GM12865 (cell line): ENCODE results near the gene RAB1A.
A peak's percentile ranks its signal among the peaks of the same experiment; 100 is the strongest.

Experiments
- DNase-seq: peaks from one replicate; pipeline ENCODE4 v3.0.0; 2010; ENCODE audit warnings: low read depth
- H3K4me3 ChIP-seq: 2 replicates; pipeline ENCODE4 v1.5.1; 2011; ENCODE audit warnings: mild to moderate bottlenecking, low read depth, low read length, control low read depth
- TF ChIP-seq, protein P1 (sequence below): IDR thresholded peaks from 2 replicates; pipeline ENCODE4 v1.5.1; 2011; ENCODE audit warnings: low read length, control low read depth, low read depth, inconsistent platforms; ENCODE audit not compliant: insufficient read depth; ENCODE audit errors: missing control alignments

RAB1A gene

DNA sequence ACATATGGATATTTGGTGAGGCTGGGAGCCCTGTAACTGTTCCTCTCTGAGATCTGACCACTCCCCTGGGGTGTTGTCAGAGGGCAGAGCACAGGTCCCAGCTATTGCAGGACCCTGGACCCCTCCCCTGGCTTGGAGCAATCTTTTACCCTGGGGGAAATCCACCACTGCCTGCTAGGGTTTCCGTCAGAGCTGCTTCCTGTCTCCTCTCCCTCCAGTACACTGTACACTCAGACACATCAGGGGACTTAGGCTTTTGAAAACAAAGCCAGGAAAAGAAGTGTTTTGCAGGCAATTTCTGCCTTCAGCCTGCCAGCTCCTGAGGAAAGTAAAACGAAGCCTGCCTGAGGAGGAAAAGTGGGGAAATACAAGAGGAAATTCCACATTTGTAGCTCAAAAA, 86.9 kb downstream of the RAB1A start:
- TF ChIP-seq, protein P1, sequence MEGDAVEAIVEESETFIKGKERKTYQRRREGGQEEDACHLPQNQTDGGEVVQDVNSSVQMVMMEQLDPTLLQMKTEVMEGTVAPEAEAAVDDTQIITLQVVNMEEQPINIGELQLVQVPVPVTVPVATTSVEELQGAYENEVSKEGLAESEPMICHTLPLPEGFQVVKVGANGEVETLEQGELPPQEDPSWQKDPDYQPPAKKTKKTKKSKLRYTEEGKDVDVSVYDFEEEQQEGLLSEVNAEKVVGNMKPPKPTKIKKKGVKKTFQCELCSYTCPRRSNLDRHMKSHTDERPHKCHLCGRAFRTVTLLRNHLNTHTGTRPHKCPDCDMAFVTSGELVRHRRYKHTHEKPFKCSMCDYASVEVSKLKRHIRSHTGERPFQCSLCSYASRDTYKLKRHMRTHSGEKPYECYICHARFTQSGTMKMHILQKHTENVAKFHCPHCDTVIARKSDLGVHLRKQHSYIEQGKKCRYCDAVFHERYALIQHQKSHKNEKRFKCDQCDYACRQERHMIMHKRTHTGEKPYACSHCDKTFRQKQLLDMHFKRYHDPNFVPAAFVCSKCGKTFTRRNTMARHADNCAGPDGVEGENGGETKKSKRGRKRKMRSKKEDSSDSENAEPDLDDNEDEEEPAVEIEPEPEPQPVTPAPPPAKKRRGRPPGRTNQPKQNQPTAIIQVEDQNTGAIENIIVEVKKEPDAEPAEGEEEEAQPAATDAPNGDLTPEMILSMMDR: no peak
- H3K4me3 ChIP-seq: no peak overlapping the region
- DNase-seq: no peak

DNA sequence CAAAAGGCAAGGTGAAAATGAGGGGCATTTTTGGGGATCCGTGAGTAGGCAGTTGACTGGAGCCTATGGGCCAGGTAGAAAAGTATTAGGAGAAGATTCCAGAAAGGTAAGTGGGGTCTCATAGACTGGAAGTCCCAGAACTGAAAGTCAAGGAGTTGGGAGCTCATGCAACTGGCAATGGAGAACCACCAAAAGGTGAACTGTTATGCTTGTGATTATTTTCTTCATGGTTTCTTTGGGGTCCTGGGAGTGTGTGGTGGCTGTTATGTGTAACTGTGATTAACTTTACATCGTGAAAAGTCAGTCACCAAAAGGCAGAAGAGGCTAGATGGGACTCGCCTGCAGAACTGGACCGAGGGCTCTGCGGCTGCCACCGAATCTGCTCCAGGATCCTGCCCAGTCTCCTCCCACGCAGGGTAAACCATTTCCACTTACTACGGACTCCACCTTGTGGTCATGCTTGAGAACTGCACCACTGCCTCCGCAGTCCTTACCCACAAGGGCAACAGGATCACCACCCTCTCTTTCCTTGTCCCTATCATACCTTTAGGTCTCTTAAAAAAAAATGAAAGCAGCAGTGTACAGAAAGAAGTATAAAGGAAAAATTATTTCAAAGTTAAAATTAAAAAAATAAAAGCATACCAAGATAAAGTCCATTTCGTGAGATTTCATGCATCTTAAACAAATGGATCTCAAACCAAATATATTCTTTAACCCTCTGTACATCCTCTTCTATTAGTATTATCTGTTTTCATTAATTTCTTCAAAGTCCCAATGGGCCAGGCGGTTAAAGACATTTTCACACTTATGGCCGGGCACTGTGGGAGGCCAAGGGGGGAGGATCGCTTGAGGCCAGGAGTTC, 89.3 kb downstream of the RAB1A start:
- H3K4me3 ChIP-seq: no peak overlapping the region
- DNase-seq: peak; percentile 90

DNA sequence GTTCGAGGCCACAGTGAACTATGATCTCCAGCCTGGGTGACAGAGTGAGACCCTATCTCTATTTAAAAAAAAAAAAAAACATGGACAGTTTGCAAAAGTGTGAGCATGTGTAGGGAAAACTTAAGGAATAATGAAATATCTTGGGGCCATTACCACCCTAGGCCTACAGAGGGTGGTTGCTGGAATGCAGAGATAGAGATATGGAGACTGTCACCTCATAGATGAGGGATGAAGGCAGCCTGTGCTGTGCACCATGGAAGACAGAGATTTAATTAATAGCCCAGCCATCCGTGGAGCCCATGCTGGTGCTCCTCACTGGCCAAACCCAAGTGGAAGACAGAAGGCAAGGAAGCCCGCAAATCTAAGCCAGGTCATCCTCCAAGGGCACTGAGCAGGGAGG, 90.3 kb downstream of the RAB1A start:
- no peak for DNase-seq
- no peak overlapping the region for H3K4me3 ChIP-seq
- TF ChIP-seq, protein P1: no peak

More for the DNA sequence above, 89.3 kb downstream of the RAB1A start:
- TF ChIP-seq, protein P1: peak; percentile 92

DNA sequence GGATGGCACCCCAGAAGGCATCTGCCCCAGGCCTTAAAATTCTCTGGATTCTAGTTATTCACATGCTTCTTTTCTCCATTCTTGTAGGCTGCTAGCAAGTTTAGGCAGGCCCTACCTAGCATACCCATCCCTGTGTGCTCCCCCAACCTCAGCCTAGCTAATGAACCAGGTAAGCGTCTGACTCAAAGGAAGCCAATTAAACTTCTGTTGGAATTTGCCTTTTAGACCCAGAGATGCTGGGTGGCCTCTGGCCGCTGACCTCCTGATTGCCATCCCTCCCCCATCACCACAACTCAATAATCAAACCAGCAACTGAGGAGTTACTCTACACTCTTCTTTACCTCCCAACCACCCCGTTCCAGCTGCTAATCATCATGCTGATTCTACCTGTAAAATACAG, 92.7 kb downstream of the RAB1A start:
- DNase-seq: no peak
- no peak overlapping the region for H3K4me3 ChIP-seq
- TF ChIP-seq, protein P1: no peak
